GM12891 (cell line): ENCODE measurements around the gene ARIH2.

ENCODE experiments used
- PAX5 ChIP-seq: IDR thresholded peaks from 2 replicates; pipeline ENCODE4 v1.6.1; 2011; ENCODE audit warnings: low read length, moderate library complexity, mild to moderate bottlenecking; ENCODE audit not compliant: insufficient read depth, severe bottlenecking
- POLR2A ChIP-seq: IDR thresholded peaks from 2 replicates; pipeline ENCODE4 v1.6.1; 2011; ENCODE audit warnings: low read depth, low read length, control low read depth
- POLR2AphosphoS5 ChIP-seq: IDR thresholded peaks from 2 replicates; pipeline ENCODE4 v1.6.1; 2011; ENCODE audit warnings: low read depth, low read length, control low read depth
- POU2F2 ChIP-seq: IDR thresholded peaks from 2 replicates; pipeline ENCODE4 v1.6.1; 2011; ENCODE audit warnings: low read depth, mild to moderate bottlenecking, control low read depth, low read length, moderate library complexity
- SPI1 ChIP-seq: IDR thresholded peaks from 2 replicates; pipeline ENCODE4 v1.6.1; 2011; ENCODE audit warnings: low read depth, low read length, control low read depth
- TAF1 ChIP-seq: IDR thresholded peaks from 2 replicates; pipeline ENCODE4 v1.6.1; 2011; ENCODE audit warnings: low read depth, low read length, control low read depth

DNA sequence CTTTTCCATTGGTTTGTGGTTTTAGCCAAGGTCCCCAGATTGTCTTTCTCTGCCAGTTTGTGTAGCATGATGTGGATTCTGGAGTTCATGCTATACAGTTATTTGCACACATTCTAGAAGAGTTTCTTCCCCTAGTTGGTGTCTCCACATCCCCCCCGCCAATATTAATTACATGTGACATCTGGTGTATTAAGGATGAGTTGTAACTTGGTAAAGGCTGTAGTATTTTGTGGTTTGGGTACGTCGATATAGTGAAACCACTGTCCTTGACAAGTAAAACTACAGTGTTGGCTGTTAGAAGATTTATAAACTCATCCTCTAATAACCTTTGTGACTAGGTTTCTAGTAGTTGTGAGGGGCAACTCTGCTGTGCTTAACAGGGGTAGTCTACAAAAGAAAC, 47.7 kb downstream of the ARIH2 start:
- no peak for TF ChIP-seq SPI1
- no peak for TF ChIP-seq TAF1
- no peak for TF ChIP-seq POLR2A
- no peak for TF ChIP-seq PAX5
- TF ChIP-seq POU2F2, result no peak
- no peak for TF ChIP-seq POLR2AphosphoS5
